GM19397 (cell line): ENCODE measurements around the gene ITPRID2.

Experiments used
- ATAC-seq: cut with Tn5 transposase; IDR thresholded peaks from one replicate; pipeline ENCODE4 v1.9.1; 2021; ENCODE audit warnings: mild to moderate bottlenecking, moderate library complexity; ENCODE audit not compliant: unreplicated experiment

Gene ITPRID2

DNA sequence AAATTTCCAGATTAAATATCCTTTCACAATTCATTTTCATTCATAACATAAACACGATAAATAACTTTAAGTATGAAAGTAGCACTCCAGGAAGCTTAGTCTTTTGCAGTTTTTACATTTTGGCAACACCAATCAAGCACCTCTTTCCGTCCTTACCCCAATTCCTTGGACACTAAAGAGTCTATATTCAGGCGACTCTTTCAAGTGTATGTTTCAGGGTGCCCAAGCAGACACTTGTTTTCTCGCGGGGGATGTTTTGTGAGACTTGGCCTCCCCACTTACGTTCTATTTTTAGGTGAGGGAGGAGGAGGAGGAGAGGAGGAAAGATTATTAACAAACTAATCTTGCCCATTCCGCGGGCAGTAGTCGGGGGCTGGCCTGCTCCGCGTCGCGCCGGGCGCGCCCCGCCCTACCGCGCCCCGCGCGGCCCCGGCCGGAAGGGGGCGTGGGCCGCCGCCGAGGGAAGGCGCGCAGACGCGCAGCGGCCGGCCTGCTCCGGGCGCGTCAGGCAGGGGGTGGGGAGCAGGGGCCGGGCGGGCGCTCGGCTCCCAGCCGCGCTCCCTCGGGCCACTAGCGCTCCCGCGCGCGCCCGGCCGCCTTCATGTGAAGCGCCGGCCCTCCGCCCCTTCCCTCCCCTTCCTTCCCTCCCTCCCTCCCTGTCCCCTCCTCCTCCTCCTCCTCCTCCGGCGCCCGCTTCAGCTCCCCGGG lies at the start of gene ITPRID2:
ITPRID2 (plus strand) TSS at position 473 of the 708 bp plus-strand sequence. CDS start 337 bp downstream, outside the sequence.
- ATAC-seq = peak; percentile 90

DNA sequence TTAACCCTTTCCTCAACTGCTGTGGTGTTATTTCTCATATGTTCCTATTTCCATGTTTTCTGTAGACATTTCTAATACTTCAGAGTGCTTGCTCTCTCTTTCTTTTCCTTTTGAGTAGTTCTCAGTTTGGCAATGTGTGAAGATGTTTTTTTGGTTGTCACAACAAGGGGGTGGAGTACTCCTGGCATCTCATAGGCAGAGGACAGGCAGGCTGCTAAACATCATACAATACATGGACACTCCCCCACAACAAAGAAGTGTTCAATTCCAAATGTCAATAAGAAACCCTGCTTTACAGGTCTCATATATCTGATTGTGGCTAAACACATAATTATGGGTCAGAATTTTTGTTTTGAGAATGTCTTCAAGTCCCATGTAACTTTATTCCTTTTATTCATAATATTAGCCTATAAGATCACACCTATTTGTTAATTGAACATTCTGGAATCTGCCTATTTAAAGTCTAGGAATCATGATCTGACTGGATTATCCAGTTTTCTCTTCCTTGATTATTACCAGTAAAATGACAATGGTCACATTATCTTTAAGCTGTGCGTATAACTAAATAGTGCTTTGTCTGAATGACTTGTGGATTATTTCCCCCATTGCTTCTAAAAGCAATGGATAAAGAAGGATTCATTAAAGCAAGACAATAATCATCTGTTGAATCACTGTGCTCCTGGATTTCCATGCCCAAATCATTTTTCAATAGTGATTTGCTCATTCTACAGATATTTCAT lies 46.8 kb upstream of the ITPRID2 start:
- ATAC-seq = no peak

DNA sequence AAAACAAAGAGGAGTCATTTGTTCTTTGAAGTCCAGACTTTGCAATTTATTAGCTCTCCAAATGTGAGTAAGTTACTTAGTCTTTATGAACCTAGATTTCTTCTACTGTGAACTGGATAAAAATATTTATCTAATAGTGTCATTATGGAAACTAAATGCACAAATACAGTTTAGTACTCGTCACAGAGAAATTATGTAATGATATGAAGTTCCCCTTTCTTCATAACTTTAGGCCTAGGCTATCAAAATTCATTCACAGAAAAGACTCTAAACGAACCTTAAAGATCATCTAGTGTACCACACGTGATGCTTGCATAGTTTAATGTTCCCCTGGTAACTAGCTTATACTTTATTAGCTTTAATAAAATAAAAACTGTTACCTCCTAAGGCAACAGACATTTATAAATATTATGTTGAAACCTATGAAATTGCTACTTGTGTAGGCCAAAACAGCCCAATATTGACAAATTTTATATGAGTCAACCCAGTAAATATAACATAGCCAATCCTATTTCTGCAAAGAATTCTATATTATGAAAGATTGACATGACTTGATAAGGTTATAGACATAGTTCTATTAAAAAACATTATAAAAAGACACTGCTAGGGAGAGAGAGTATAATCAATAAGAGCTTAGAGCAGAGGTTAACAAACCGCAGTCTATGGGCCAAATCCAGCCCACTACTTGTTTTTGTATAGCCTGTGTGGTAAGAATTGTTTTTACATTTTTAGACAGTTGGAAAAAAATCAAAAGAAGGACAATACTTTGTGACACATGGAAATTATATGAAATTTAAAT lies 44.9 kb upstream of the ITPRID2 start:
- ATAC-seq = no peak

DNA sequence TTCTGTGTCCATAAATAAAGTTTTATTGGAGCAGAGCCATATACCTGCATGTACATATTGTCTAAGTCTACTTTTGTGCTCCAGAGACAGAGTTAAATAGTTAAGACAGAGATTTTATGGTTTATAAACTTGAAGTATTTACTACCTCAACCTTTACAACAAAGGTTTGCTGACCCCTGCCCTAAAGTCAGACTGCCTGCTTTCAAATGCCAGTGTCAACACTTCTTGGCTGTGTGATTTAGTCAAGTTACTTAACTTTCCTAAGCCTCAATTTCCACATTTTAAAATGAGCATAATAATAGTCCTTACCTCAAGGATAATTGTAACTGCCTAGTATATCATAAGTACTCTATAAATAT lies 44.4 kb upstream of the ITPRID2 start:
- ATAC-seq = no peak

DNA sequence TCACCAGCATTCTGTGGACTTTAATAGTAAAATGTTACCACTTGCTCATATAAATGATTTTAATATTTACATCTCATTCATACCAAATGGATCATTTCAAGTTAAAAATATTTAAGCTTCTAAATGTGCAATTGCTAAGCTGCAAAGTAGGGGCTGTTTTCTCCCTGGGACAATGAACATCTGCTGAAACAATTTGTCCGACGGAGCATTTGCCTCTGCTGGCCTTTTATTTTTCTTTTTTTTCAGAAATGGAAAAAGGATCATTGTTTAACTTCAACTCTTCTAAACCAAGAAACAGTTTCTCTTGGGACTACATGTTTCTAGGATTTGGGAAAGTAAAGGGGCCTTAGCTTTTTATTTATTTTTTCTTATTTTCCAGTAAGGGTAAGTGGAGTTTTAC lies 43.8 kb upstream of the ITPRID2 start:
- ATAC-seq = no peak

DNA sequence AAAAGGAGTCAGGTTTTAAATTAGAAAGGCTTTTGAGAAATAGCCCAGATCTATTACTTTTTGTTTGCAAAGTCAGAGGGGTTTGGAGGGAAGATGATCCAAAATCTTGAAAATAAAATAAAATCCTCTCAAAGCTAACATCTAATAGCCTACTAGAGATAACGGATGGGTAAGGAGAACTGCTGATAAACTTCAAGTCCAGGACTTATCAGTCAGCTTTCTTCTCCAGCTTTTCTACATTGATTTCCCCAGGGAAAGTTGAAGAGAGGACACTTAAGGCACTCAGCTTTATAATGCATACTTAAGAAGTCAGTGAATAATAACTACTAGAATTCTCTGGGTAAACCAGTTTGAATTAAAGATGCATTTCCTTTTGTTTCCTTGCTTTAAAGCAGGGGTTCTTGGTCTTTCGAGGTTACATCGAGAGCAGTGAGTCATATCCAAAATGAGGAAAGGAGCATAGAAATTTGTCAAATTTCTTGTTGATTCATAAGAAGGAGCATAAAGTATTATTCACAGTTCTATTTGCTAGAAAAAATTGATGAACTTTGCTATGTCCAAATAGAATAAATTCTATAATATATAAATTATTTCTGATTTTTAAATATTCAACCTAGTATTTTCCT lies 43.2 kb upstream of the ITPRID2 start:
- ATAC-seq = no peak

DNA sequence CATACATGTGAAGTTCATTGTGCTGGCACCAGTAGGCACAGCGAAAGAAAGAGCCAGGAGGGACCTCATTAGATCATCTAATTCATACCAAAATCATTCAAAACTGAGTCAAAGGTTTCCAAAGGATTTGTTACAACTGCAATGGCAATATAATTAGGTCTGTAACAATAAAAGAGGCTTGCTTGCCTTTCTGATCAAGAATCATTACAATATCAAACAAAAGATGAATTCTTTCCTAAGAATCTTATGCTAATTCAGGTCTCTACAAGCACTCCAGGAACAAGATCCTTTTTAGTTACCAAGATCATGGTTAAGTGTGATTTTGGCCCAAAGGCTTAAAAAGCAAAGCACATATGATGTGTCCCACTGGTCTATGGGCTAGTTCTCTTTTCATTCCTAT lies 41.9 kb upstream of the ITPRID2 start:
- no peak for ATAC-seq

DNA sequence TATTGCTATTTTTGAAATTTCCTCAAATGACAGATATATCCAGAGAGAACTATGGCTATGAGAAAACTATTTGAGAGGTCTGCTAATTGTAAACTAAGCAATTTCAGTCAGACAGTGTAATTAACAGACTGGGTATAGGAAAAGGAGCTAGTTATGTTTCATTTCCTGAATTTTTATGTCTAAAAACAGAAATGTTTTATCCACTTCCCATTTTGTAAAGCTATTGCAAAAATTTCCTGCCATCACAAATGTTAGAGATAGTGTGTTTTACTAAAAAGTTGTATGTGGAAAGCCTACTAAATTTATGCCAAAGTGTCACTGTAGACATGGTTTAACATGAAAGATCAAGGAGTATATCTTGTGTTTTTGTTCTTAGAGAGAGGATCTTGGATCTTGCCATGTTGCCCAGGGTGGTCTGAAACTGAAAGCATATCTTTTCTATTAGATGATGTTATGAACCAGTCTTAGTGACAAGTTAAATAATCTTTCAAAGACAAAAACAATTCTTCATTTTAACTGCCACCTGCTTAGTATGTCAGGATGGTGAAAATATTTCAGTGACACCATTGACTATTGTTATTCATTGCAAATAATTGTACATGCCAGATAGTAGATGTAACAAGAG lies 40.5 kb upstream of the ITPRID2 start:
- ATAC-seq = no peak

DNA sequence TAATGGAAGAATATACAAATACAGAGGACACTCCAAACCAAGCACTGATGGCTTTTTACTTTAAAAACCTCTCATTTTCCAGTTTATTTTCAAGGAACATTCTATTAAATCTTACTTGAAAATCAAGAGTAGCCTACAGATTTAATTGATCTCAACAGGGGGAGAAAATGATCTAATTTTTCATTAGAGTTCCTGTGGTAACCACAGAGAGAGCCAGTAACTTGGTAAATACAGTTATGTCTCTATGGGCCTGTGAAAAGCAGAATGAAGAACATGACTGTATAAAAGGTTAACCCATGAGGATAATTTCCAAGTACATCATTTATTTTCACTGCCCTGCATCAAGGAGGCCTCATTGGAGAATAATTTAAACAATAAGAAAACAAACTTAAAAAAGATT lies 39.8 kb upstream of the ITPRID2 start:
- no peak for ATAC-seq

DNA sequence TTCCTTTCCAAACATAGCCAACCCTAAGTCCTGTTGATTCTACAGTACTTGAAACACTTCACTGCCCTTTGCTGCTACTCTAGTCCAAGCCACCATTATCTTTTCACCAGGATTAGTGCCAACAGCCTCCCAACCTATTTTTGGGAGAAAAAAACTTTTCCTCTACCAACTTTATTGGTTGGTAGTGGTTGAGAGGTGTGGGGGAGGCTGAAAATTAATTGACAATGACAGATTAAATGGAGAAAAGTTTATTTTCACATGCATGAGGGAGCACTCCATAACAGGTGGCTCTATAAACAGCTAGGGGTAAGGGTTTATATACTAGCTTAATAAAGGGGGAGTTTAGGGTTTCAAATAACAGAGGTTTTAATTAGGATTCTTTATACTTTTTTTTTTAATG lies 37.8 kb upstream of the ITPRID2 start:
- no peak for ATAC-seq

DNA sequence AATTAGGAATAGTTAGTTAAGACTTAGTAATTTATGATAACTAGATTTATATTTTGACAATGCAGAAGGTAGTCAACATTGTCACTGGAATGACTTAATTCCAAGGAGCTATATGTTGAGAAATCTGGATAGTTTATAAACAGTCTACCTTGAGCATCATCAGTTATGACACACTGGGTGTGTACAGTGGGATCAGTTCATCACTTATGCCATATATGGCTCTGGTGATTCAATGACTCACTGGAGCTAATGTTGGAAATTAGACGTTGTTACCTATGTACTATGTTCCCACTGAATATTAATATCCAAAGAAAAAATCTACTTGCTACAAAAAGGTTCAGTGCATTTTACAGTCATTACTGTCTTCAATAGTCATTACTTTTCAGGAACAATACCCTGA lies 34.0 kb upstream of the ITPRID2 start:
- ATAC-seq = no peak

DNA sequence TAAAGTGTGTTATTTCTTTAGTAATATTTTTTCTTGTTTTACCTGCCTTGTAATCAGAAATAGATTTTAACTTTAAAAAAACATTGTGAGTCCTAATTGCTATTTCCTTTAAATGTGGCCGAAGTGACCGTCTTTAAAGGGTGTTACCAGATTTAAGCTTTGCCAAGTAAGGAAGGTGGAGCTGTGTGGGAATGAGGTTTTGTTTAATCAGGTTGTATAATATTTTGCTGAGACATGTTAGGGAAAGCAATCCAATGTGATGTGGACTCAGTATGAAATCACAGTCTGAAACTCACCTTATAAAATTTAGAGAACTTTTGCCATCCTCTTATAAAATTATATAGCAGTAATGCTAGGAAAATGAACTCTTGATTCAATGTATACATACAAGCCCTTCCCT lies 32.9 kb upstream of the ITPRID2 start:
- no peak for ATAC-seq

DNA sequence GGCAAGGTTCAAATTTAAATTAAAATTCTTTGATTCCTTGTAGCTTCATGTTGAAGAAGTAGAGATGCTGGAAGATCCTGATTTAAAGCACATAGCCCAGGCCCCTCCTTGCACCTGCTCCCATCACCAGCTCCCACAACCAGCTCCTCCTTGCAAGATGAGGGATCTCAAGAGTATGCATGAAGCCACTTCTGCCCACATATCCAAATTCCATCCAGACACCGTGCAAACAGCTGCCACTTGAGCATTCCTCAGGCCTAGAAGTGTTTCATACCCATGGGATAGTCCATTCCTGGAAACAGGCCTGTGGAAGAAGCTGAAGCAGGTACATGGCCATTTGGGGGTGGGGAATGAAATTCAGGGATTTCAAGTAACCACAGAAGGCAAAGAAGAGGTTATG lies 32.4 kb upstream of the ITPRID2 start:
- ATAC-seq = no peak

DNA sequence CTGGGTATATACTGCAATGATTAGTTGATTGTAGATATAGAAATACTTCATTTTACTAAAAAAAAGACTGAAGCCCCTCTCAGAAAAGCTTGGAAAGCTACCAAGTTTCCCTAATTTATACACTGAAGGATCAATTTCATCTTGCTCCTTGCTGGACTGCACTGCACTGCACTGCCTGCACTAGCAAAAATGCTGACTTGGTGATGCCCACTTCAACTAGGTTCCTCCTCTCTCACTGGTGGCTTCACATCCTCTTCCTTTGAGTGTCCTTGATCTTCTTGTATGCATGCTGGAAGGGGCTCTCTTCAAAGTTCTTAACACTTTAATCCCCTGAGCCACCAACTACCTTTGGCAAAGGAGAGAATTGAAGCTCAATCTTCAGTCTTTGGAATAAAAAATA lies 31.7 kb upstream of the ITPRID2 start:
- ATAC-seq = no peak

DNA sequence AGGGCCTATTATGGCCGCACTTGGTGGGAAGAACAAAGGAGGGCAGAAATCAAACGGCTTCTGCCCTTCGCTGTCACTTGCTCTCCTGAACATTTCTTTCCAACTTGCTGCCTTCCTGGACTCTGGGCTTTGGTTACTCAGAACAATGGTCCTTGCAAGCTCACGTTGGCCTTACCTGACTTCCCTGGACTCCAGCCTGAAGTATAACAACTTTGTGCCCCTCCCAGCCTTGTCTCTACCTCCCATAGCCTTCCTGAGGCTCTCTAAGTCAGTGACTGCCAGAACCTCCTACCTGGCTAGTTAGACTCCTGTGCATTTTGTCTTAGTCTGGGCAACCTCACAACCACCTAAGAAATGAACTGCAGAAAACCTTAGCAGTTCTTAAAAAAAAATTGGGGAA lies 30.2 kb upstream of the ITPRID2 start:
- ATAC-seq = no peak

DNA sequence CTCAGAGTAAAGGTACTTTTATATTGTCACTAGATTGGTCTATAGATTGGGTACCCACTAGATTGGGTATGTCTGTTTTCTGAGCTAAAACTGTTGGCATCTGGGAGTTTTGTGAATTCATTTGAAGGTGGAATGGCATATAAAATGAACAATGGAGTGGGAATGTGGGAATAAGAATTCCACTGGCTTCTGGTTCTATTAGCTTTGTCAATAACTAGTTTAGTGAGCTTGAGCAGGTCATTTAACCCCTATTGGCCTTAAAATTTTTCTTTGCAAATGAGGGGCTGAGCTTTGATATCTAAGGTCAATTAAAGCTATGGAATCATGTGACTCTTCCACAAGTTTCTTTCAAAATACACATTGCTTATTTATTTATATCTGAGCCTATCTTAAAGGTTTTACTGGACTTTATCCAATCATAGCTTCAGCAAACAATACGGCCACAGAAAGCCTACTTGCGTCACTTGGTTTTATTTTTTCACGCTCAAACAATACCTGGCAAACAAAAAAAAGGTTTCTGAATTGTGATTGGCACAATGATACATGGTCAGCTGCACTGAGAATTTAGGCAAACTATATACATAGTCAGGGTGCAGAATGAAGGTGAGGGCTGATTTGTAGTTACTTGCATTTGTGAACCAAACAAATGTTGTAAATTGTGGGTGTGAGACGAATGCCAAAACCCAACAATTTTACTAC lies 28.8 kb upstream of the ITPRID2 start:
- no peak for ATAC-seq

DNA sequence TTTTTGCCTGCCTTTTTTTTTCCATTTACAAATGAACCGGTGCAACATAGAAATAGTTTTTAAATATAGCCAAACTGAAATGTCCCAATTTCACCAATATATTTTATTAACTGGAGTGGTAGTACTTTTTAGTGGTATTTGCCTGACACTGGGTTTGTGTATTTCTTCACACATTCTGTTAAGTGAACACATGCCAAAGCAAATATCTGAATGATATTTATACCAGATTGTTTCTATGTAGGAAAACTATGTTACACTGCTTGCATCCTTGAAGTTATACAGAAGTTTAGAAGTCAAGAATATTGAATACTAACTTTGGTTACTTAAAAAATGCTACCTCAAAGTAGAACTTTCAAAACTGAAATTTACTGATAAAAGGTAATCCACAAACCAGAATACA lies 19.4 kb upstream of the ITPRID2 start:
- no peak for ATAC-seq

DNA sequence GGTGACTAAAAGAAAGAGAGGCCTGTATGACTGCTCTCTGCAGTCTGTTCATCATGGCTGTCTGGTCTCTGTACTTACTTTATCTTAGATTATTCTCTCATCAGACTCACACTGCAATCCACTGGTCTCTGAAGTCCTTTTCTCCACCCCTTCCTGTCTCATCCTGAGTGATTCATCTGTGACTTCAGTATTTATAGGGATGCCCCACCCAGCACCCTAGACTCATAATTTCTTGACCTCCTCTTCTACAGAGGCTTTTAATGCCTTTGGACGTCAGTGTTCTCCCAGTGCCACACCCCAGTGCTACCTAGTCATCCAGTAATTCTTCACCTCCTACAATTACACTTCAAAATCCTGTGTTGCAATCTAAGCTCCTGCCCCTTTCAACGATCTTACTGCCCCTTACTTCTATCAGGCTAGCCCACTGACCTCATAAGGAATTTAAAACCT lies 14.9 kb upstream of the ITPRID2 start:
- no peak for ATAC-seq

DNA sequence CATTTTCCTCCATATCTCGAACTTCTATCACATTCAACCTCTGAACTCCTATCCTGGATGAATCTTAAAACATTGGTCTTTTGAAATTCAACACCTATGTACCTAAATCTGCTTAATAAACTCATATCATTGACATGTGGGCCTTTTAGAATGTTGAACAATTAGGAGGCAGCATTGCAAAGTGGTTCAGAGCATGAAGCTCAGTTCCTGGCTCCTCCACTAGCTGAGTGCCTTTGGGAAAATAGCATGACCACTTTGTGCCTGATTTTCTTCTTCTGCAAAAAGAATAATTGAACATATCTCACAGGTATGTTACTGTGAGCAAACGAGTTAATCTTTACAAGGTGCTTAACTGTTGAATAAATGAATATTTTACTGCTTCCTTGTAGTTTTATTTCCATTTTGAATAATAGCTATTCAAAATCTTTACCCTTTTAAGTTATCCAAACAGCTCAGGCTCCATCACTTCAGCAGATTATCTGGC lies 14.3 kb upstream of the ITPRID2 start:
- no peak for ATAC-seq

DNA sequence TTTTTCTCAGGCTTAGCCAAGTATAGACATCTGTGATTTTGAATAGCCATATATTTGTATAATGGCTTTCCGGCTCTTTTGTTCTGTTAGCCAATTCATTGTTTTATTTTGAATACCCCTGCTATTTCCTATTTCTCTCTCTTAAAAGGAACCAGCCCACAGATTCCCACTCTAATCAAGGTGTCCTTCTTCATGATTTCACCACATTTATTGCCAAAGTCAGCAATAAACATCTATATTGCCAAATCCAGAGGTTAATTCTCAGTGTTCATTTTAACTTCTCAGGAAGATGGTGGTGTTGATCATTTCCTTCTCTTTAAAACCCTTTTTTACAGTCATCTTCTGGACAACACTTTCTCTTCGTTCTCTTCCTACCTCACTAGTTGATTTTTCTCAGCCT lies 13.1 kb upstream of the ITPRID2 start:
- no peak for ATAC-seq
